ENCODE measurements around the gene CASTOR1.

The CASTOR1 gene

GRCh38 chr22:30306627-30307011 is 17.3 kb upstream of the CASTOR1 start:
- peak overlapping the region; percentile 37 for H3K4me3 ChIP-seq (ENCODE audit: low read depth, low read length)

GRCh38 chr22:30305906-30306626 is 16.8 kb upstream of the CASTOR1 start:
- DNase-seq (ENCODE audit: low read depth): peak; percentile 66
- peak overlapping the region; percentile 37 for H3K4me3 ChIP-seq (ENCODE audit: low read depth, low read length)
- no peak for TF ChIP-seq CTCF (IDR thresholded peaks at IDR 0.05; ENCODE audit: insufficient read depth, low read depth, low read length, missing control alignments)

More at GRCh38 chr22:30306627-30307011, 17.3 kb upstream of the CASTOR1 start:
- no peak for TF ChIP-seq CTCF (IDR thresholded peaks at IDR 0.05; ENCODE audit: insufficient read depth, low read depth, low read length, missing control alignments)
- DNase-seq (ENCODE audit: low read depth): peak; percentile 15

- peak overlapping the region; percentile 37 for H3K4me3 ChIP-seq (ENCODE audit: low read depth, low read length)
- TF ChIP-seq CTCF (IDR thresholded peaks at IDR 0.05; ENCODE audit: insufficient read depth, low read depth, low read length, missing control alignments): no peak
- DNase-seq (ENCODE audit: low read depth): peak; percentile 90
These were observed 16.2 kb upstream of the CASTOR1 start for GRCh38 chr22:30305519-30305905.

GRCh38 chr22:30304495-30305244 is 15.4 kb upstream of the CASTOR1 start:
- DNase-seq (ENCODE audit: low read depth): peak; percentile 27
- no peak for TF ChIP-seq CTCF (IDR thresholded peaks at IDR 0.05; ENCODE audit: insufficient read depth, low read depth, low read length, missing control alignments)
- H3K4me3 ChIP-seq (ENCODE audit: low read depth, low read length): no peak overlapping the region

GRCh38 chr22:30302810-30303138 is 13.5 kb upstream of the CASTOR1 start:
- no peak for TF ChIP-seq CTCF (IDR thresholded peaks at IDR 0.05; ENCODE audit: insufficient read depth, low read depth, low read length, missing control alignments)
- H3K4me3 ChIP-seq (ENCODE audit: low read depth, low read length): no peak overlapping the region
- DNase-seq (ENCODE audit: low read depth): no peak

GRCh38 chr22:30301995-30302809 is 12.9 kb upstream of the CASTOR1 start:
- no peak overlapping the region for H3K4me3 ChIP-seq (ENCODE audit: low read depth, low read length)
- TF ChIP-seq CTCF (IDR thresholded peaks at IDR 0.05; ENCODE audit: insufficient read depth, low read depth, low read length, missing control alignments): no peak
- peak; percentile 24 for DNase-seq (ENCODE audit: low read depth)

Measured in GM12865 (cell line).